H1 (cell line): ENCODE measurements around the gene GHRL.

Experiments used
- ASH2L ChIP-seq: fragments of 200-600, 300-600 bp; sonication (generic); IDR thresholded peaks from one replicate; pipeline ENCODE4 v1.7.1; 2017; ENCODE audit warnings: low read length
- BRCA1 ChIP-seq: IDR thresholded peaks from 2 replicates; pipeline ENCODE4 v1.6.1; 2012; ENCODE audit warnings: low read depth, low read length, improper control_type of control experiment
- CBX5 ChIP-seq: fragments of 300-800, 300-1000 bp; sonication (generic); IDR thresholded peaks from 2 replicates; pipeline ENCODE4 v1.7.1; 2016; ENCODE audit warnings: antibody characterized with exemption, low read length, low read depth
- EP300 ChIP-seq, 2 experiments: IDR thresholded peaks; 1 replicate in 1 of 2; 2 replicates in 1 of 2; pipeline ENCODE4 v1.6.1; 2011 to 2012; ENCODE audit warnings: low read depth in 2 of 2, low read length in 2 of 2, mild to moderate bottlenecking in 2 of 2, borderline replicate concordance in 1 of 2, inconsistent platforms in 1 of 2, moderate library complexity in 1 of 2
- POLR2A ChIP-seq, 2 experiments: IDR thresholded peaks; 1 replicate in 1 of 2; 2 replicates in 1 of 2; pipeline ENCODE4 v1.6.1; 2011; ENCODE audit warnings: low read depth in 2 of 2, low read length in 2 of 2, mild to moderate bottlenecking in 2 of 2; ENCODE audit errors: control extremely low read depth in 1 of 2
- POLR2AphosphoS5 ChIP-seq: IDR thresholded peaks from 2 replicates; pipeline ENCODE4 v1.6.1; 2011; ENCODE audit warnings: low read depth, low read length
- RNF2 ChIP-seq: fragments of 200-900, 300-1000 bp; sonication (generic); IDR thresholded peaks from 2 replicates; pipeline ENCODE4 v1.7.1; 2016; ENCODE audit warnings: borderline replicate concordance, low read depth, mild to moderate bottlenecking, antibody characterized with exemption, low read length; ENCODE audit not compliant: poor library complexity, severe bottlenecking; ENCODE audit errors: missing control alignments
- SIN3A ChIP-seq, 2 experiments: IDR thresholded peaks in 1 of 2; conservative IDR thresholded peaks in 1 of 2; 2 replicates each; pipeline ENCODE4 v1.6.1; 2011 to 2012; ENCODE audit warnings: low read length in 2 of 2, improper control_type of control experiment in 1 of 2, low read depth in 1 of 2, mild to moderate bottlenecking in 1 of 2
- TAF1 ChIP-seq: IDR thresholded peaks from 2 replicates; pipeline ENCODE4 v1.6.1; 2011; ENCODE audit warnings: mild to moderate bottlenecking, low read depth, low read length
- TF ChIP-seq, protein P1 (sequence below), 3 experiments: IDR thresholded peaks; 1 replicate in 2 of 3; 2 replicates in 1 of 3; pipeline versions ENCODE4 v1.5.1 to v1.6.1; 2011; ENCODE audit warnings: low read length in 3 of 3, mild to moderate bottlenecking in 3 of 3, inconsistent platforms in 2 of 3, low read depth in 1 of 3, moderate library complexity in 1 of 3; ENCODE audit not compliant: insufficient read depth in 1 of 3; ENCODE audit errors: control extremely low read depth in 1 of 3

GRCh38 chr3:10330319-10330718 is 37.6 kb upstream of the GHRL start:
- TF ChIP-seq, protein P1, sequence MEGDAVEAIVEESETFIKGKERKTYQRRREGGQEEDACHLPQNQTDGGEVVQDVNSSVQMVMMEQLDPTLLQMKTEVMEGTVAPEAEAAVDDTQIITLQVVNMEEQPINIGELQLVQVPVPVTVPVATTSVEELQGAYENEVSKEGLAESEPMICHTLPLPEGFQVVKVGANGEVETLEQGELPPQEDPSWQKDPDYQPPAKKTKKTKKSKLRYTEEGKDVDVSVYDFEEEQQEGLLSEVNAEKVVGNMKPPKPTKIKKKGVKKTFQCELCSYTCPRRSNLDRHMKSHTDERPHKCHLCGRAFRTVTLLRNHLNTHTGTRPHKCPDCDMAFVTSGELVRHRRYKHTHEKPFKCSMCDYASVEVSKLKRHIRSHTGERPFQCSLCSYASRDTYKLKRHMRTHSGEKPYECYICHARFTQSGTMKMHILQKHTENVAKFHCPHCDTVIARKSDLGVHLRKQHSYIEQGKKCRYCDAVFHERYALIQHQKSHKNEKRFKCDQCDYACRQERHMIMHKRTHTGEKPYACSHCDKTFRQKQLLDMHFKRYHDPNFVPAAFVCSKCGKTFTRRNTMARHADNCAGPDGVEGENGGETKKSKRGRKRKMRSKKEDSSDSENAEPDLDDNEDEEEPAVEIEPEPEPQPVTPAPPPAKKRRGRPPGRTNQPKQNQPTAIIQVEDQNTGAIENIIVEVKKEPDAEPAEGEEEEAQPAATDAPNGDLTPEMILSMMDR (IDR thresholded peaks at IDR 0.05; ENCODE audit: control extremely low read depth in 1 of 3, insufficient read depth in 1 of 3, low read depth in 1 of 3, low read length in 3 of 3), result no peak
- TF ChIP-seq SIN3A (conservative IDR thresholded peaks at IDR 0.05 in 1 of 2, IDR thresholded peaks at IDR 0.05 in 1 of 2; ENCODE audit: low read depth in 1 of 2, low read length in 2 of 2), result no peak
- no peak for TF ChIP-seq BRCA1
- TF ChIP-seq ASH2L, result no peak
- no peak for TF ChIP-seq EP300 (IDR thresholded peaks at IDR 0.05; ENCODE audit: borderline replicate concordance in 1 of 2, low read depth in 2 of 2, low read length in 2 of 2)
- no peak for TF ChIP-seq POLR2AphosphoS5
- TF ChIP-seq RNF2, result no peak
- TF ChIP-seq POLR2A (IDR thresholded peaks at IDR 0.05; ENCODE audit: control extremely low read depth in 1 of 2, low read depth in 2 of 2, low read length in 2 of 2), result no peak
- TF ChIP-seq TAF1, result no peak
- no peak for TF ChIP-seq CBX5
